HG03457 (cell line): ENCODE data around the gene CNN2.

ENCODE experiments used
- ATAC-seq: cut with Tn5 transposase; IDR thresholded peaks from one replicate; pipeline ENCODE4 v1.9.1; 2021; ENCODE audit warnings: moderate number of reproducible peaks; ENCODE audit not compliant: unreplicated experiment

CNN2 gene

GRCh38 chr19:1064661-1065605, 38.5 kb downstream of the CNN2 start:
- ATAC-seq: no peak

- ATAC-seq: no peak
Observed at GRCh38 chr19:1065606-1066109, 39.2 kb downstream of the CNN2 start.

- no peak for ATAC-seq
Observed at GRCh38 chr19:1066251-1066747, 39.9 kb downstream of the CNN2 start.

DNA sequence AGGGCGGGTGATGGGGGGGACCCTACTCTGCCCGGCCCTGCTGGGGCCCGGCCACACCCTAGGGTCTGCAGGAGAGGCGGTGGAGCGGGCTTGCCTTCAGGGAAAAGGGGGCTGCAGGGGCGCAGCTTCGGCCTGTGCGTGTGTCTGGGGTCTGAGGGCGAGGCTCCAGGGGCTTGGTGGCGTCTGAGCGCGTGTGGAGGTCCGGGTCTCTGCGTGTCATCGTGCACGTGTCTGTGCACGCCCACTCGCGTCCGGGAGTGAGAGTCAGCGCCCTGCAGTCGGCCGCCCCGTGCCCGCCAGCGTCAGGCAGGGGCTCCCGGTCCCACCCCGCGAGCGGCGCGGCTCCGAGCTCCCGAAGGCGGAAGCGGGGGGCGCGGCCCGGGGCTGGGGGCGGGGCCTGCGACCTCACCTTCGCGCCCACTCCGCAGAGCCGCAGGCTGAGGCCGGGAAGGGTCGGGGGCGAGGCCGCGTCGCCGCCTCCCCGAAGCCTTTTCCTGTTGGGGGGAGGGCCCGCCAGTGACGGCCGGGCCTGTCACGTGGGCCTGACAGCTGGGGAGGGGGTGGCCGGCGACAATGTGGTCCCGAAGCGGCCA, 40.4 kb downstream of the CNN2 start, which contains the start of gene ARHGAP45:
TSS of gene ARHGAP45 (plus strand) at position 420 of the 593 bp plus-strand sequence. CDS start 239 bp downstream, outside the sequence.
- no peak for ATAC-seq

- no peak for ATAC-seq
Observed at GRCh38 chr19:1067341-1067957, 41.0 kb downstream of the CNN2 start.

GRCh38 chr19:1068009-1069001, 41.9 kb downstream of the CNN2 start:
- no peak for ATAC-seq

DNA sequence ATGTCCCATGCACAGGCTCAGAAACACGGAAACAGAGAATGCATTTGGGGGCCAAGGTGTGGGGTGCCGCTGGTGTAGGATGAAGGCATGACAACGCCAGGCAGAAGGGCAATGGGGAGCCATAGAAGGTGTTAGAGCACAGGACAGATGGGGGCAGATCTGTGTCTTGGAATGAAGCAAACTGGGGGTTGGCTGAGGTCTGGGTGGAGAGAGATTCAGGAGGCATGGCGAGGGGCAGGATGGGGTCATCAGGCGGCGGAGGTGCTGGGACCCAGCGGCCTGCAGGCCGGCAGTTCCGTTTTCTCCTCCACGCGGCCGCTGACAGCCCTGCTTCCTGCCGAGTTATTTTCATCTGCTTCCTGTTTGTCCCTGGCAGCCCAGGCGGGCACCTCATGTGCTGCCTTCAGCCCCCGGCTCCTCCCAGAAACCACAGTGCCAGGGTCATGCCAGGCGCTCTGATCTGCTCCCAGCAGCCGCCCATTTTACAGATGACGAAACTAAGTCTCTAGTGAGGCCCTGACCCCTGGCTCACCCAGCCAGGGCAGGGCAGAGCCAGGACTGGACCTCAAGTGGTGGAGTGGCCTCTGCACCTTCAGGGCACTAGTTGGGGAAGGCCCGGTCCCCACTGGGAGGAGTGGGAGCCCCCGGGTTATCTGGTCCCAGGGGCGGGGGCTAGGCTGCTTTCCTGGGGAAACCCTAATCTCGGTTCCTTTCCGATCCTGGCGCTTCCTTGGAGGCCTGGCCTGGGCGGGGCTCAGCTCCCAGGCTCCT, 42.8 kb downstream of the CNN2 start:
- no peak for ATAC-seq

DNA sequence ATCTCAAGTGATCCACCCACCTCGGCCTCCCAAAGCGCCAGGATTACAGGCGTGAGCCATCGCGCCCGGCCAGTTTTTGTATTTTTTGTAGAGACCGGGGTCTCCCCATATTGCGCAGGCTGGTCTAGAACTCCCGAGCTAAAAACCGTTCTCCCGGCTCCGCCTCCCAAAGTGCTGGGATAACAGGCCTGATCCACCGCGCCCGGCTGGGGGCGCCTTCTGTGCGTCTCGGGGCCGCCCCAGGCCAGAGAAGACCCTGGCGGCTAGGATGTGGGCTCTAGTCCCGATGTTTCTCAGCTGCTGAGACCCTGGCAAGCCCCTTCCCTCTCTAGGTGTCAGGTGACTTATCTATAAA, 44.1 kb downstream of the CNN2 start:
- no peak for ATAC-seq

DNA sequence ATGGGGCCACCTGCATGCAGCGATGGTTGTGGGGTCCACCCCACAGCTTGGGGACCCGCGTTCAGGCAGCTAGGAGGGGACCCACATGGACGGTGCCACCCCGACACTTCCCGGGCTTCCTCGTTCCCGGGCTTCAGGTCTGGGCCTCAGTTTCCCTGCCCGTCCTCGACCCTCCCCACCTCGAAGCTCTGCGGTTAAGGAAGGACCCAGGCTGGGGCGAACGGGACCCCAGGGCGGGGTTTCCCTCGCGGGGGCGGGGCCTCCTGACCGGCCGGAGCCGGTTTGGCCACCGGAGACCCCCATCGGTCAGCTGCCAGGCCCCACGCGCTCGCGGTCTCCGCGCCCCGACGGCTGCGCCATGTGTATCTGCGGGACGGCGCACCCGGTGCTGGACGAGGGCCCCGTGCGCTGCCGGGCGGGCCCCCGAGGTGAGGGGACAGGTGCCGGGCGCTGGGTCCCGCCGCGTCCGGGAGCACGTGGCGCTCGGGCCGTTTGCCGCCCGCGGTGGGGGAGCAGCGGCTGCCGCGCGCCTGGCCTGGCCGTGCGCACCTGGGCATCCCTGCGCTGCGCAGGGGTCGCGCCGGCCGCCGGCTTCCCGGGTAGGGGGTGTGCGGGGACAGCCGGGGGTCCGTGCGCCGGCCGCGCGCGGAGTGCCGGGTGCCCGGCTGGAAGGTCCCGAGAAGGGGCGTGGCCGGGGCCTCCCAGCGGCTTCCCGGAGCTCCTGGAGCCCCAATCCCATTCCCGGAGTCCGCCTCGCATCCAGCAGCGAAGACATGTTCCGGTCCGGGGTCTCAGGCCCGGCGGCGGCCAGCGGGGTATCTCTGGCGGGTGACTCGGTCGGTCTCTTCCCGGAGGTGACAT, 44.8 kb downstream of the CNN2 start:
- no peak for ATAC-seq

DNA sequence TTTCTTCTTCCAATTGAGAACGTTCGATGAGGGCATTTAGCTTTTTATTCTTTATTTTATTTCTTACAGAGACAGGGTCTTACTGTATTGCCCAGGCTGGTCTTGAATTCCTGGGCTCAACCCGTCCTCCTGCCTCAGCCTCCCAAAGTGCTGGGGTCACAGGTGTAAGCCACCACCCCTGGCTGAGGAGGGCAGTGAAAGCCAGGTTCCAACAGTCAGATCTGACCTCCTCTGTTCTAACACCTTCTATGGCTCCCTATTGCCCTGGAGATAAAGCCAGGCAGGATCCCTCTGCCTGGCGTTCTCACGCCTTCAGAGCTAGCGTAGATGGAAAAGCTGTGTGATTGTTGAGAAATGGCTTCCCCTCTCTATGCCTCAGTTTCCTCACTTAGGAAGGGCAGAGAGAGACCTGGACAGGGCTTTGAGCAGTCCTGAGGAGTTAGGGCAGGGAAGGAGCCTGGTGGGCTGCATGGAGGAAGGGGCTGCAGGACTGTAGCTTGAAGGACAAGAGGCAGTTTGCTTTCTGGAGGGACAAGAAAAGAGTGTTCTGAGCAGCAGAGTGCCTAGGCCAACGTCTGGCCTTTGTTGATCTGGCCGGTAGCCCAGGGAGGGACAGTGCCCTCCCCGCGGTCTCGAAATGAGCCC, 46.1 kb downstream of the CNN2 start:
- ATAC-seq: no peak

DNA sequence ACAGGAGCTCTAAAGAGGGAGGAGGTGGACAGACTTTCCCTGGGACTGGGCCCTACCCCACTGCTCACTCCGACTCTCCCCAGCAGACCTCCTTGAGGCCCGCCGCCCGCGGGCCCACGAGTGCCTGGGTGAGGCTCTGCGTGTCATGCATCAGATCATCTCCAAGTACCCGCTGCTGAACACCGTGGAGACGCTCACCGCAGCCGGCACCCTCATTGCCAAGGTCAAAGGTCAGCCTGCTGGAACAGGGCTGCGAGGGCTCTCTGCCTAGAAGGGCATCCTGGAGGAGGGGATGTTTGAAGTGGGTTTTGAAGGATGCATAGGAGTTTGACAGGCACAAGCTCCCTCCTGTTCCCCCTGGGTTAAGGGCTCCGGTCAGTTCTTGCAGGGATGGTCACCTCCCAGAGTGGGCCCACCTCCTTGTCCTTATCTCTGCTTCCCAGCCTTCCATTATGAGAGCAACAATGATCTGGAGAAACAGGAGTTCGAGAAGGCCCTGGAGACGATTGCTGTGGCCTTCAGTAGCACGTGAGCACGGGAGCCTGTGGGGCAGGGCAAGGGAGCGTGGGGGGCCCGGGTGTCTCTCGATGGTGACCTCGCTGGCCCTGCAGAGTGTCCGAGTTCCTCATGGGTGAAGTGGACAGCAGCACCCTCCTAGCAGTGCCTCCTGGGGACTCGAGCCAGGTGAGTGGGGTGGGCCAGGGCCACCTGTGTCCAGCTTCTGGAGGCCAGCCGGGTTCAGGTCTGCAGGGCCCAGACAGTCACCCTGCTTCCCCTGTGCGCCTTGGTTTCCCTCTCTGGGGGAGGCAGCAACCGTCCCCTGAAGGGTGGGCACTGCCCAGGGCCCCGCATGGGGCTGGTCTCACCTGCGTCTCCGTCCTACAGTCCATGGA, 46.9 kb downstream of the CNN2 start:
- no peak for ATAC-seq

DNA sequence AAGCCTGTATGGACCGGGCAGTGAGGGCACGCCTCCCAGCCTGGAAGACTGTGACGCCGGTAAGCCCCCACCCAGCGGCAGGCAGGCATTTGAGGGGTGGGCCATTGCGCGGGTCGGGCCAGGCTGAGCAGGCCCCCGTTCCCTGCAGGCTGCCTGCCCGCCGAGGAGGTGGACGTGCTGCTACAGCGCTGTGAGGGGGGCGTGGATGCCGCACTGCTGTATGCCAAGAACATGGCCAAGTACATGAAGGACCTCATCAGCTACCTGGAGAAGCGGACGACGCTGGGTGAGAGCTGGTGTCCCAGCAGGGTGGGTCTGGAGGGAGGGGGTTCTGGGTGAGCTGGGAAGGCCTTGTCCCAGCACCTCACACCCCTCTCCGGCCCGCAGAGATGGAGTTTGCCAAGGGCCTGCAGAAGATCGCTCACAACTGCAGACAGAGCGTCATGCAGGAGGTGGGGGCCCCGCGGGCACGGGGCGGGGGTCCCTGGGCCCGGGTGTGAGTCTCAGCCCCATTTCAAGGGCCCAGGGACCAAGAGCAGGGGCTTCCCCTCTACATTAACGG, 47.6 kb downstream of the CNN2 start:
- no peak for ATAC-seq

- no peak for ATAC-seq
Observed at GRCh38 chr19:1074544-1075283, 48.3 kb downstream of the CNN2 start.

GRCh38 chr19:1076046-1076386, 49.6 kb downstream of the CNN2 start:
- ATAC-seq: no peak

- peak; percentile 44 for ATAC-seq
Observed at GRCh38 chr19:1076951-1077350, 50.5 kb downstream of the CNN2 start.

DNA sequence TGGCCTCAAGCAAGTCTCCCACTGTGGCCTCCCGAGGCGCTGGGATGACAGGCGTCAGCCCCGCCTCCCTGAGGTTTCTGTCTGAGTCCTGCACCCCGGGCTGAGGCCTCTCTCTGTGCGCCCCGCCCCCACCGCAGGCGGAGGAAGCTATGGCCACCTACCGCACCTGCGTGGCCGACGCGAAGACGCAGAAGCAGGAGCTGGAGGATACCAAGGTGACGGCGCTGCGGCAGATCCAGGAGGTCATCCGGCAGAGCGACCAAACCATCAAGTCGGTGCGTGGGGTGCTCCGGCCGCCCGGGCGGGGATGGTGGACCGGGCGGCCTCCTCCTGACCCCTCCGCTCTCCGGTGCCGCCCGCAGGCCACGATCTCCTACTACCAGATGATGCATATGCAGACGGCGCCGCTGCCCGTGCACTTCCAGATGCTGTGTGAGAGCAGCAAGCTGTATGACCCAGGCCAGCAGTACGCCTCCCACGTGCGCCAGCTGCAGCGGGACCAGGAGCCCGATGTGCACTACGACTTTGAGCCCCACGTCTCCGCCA, 53.2 kb downstream of the CNN2 start:
- no peak for ATAC-seq
